ENCODE data around the gene ABCD1. TPM values are rescaled to one million over a fixed set of nuclear protein-coding genes. Genes with fewer than 3 reads are reported as not detected.

ABCD1 gene
- total and polyA plus RNA-seq, 9 of the 15 experiments (the other 6 are each of a cell fraction or from before 2014, with no cell fraction given), result 0.07 to 6.9 (median 2.2) TPM

DNA sequence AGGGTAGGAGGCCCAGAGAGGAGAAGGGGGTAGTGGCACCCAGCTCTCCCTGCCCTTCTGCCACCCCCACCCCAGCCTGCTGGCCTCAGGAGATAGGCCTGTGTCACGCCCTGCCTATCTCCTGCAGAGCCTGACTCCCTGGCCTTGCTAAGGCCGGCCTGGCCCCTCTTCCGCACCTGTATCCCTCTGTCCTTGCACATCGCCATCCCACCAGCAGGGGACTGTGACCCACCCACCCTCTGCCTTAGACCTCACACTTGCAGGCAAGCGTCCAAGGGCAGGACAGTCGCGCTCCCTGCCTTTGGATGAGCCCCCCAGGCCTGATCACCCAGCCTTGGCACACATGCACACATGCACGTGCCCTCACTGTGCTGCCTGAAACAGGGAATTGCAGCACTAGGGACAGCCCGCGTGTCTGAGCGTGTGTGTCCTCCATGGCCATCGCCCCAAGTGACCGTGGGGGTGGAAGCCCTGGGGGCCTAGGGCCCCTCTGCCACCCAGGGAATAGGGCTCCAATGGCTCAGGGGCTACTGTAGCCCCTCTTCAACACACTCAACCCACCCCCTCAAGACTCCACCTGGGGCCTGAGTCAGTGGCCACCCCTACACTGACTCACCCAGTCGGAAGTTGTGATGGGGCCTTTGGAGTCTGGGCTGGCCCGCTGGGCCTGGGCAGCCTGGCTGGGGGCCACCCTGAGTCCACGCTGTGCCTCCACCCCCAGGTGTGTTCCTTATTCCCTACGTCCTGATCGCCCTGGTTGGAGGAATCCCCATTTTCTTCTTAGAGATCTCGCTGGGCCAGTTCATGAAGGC lies 34.8 kb upstream of the ABCD1 start (continued):
- no peak for TF ChIP-seq ELF1 (tag; IDR thresholded peaks at IDR 0.05)
- TF ChIP-seq STAT5A (IDR thresholded peaks at IDR 0.05; ENCODE audit: borderline replicate concordance, low read length), result no peak
- TF ChIP-seq ZNF699 (CRISPR knock-in tag; IDR thresholded peaks at IDR 0.05; ENCODE audit: insufficient replicate concordance), result no peak
- TF ChIP-seq HDAC2 (IDR thresholded peaks at IDR 0.05), result 0 out of 2 replicates have a peak, but pooled peaks have one; percentile 26
- no peak for TF ChIP-seq HDAC8 (tag; IDR thresholded peaks at IDR 0.05)
- TF ChIP-seq, protein P1, sequence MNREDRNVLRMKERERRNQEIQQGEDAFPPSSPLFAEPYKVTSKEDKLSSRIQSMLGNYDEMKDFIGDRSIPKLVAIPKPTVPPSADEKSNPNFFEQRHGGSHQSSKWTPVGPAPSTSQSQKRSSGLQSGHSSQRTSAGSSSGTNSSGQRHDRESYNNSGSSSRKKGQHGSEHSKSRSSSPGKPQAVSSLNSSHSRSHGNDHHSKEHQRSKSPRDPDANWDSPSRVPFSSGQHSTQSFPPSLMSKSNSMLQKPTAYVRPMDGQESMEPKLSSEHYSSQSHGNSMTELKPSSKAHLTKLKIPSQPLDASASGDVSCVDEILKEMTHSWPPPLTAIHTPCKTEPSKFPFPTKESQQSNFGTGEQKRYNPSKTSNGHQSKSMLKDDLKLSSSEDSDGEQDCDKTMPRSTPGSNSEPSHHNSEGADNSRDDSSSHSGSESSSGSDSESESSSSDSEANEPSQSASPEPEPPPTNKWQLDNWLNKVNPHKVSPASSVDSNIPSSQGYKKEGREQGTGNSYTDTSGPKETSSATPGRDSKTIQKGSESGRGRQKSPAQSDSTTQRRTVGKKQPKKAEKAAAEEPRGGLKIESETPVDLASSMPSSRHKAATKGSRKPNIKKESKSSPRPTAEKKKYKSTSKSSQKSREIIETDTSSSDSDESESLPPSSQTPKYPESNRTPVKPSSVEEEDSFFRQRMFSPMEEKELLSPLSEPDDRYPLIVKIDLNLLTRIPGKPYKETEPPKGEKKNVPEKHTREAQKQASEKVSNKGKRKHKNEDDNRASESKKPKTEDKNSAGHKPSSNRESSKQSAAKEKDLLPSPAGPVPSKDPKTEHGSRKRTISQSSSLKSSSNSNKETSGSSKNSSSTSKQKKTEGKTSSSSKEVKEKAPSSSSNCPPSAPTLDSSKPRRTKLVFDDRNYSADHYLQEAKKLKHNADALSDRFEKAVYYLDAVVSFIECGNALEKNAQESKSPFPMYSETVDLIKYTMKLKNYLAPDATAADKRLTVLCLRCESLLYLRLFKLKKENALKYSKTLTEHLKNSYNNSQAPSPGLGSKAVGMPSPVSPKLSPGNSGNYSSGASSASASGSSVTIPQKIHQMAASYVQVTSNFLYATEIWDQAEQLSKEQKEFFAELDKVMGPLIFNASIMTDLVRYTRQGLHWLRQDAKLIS (CRISPR knock-in tag; IDR thresholded peaks at IDR 0.05), result peak; percentile 62; the same call in 1 of the 2 replicates
- no peak for TF ChIP-seq ZNF143 (CRISPR knock-in tag; IDR thresholded peaks at IDR 0.05)
- TF ChIP-seq SP2 (IDR thresholded peaks at IDR 0.05; ENCODE audit: extremely low read depth, low read depth, low read length, poor library complexity, severe bottlenecking), result no peak
- peak; percentile 79 for TF ChIP-seq CBFA2T3 (IDR thresholded peaks at IDR 0.05)
- no peak for TF ChIP-seq BMI1 (IDR thresholded peaks at IDR 0.05; ENCODE audit: low read length)
- TF ChIP-seq RBM34 (IDR thresholded peaks at IDR 0.05; ENCODE audit: borderline replicate concordance, insufficient read depth, low read length), result no peak
- TF ChIP-seq KAT2B (IDR thresholded peaks at IDR 0.05; ENCODE audit: low read depth, low read length), result no peak
- TF ChIP-seq, protein P2, sequence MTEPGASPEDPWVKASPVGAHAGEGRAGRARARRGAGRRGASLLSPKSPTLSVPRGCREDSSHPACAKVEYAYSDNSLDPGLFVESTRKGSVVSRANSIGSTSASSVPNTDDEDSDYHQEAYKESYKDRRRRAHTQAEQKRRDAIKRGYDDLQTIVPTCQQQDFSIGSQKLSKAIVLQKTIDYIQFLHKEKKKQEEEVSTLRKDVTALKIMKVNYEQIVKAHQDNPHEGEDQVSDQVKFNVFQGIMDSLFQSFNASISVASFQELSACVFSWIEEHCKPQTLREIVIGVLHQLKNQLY (CRISPR knock-in tag; conservative IDR thresholded peaks at IDR 0.05), result no peak
- TF ChIP-seq ZNF165 (CRISPR knock-in tag; IDR thresholded peaks at IDR 0.05; ENCODE audit: borderline replicate concordance), result no peak
- TF ChIP-seq XRCC3 (IDR thresholded peaks at IDR 0.05), result no peak
- no peak for TF ChIP-seq NCOA4 (IDR thresholded peaks at IDR 0.05; ENCODE audit: partially characterized antibody)
- TF ChIP-seq, protein P3, sequence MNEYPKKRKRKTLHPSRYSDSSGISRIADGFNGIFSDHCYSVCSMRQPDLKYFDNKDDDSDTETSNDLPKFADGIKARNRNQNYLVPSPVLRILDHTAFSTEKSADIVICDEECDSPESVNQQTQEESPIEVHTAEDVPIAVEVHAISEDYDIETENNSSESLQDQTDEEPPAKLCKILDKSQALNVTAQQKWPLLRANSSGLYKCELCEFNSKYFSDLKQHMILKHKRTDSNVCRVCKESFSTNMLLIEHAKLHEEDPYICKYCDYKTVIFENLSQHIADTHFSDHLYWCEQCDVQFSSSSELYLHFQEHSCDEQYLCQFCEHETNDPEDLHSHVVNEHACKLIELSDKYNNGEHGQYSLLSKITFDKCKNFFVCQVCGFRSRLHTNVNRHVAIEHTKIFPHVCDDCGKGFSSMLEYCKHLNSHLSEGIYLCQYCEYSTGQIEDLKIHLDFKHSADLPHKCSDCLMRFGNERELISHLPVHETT (CRISPR knock-in tag; conservative IDR thresholded peaks at IDR 0.05 in 1 of 2, IDR thresholded peaks at IDR 0.05 in 1 of 2), result no peak
- TF ChIP-seq, protein P4, sequence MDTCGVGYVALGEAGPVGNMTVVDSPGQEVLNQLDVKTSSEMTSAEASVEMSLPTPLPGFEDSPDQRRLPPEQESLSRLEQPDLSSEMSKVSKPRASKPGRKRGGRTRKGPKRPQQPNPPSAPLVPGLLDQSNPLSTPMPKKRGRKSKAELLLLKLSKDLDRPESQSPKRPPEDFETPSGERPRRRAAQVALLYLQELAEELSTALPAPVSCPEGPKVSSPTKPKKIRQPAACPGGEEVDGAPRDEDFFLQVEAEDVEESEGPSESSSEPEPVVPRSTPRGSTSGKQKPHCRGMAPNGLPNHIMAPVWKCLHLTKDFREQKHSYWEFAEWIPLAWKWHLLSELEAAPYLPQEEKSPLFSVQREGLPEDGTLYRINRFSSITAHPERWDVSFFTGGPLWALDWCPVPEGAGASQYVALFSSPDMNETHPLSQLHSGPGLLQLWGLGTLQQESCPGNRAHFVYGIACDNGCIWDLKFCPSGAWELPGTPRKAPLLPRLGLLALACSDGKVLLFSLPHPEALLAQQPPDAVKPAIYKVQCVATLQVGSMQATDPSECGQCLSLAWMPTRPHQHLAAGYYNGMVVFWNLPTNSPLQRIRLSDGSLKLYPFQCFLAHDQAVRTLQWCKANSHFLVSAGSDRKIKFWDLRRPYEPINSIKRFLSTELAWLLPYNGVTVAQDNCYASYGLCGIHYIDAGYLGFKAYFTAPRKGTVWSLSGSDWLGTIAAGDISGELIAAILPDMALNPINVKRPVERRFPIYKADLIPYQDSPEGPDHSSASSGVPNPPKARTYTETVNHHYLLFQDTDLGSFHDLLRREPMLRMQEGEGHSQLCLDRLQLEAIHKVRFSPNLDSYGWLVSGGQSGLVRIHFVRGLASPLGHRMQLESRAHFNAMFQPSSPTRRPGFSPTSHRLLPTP (IDR thresholded peaks at IDR 0.05; ENCODE audit: borderline replicate concordance, extremely low read depth, insufficient read length), result no peak
